Endodermal cell (in vitro differentiated cells): ENCODE data around the gene FAM89B. TPM values are rescaled to one million over a fixed set of nuclear protein-coding genes. Genes with fewer than 3 reads are reported as not detected.

Experiments used
- DNase-seq: peaks from one replicate; pipeline ENCODE4 v3.0.0-alpha.2; 2017
- H3K27ac ChIP-seq: 2 replicates; pipeline ENCODE4 v1.5.1; 2013; ENCODE audit warnings: mild to moderate bottlenecking, low read depth, low read length, moderate library complexity
- H3K27me3 ChIP-seq: 2 replicates; pipeline ENCODE4 v1.6.1; 2013; ENCODE audit warnings: mild to moderate bottlenecking, low read length, moderate library complexity; ENCODE audit not compliant: insufficient read depth, control insufficient read depth, poor library complexity, severe bottlenecking
- H3K36me3 ChIP-seq: 2 replicates; pipeline ENCODE4 v1.7.0; 2013; ENCODE audit warnings: mild to moderate bottlenecking, low read length, moderate library complexity; ENCODE audit not compliant: control insufficient read depth, insufficient read depth
- H3K4me1 ChIP-seq: one replicate; pipeline ENCODE4 v1.7.0; 2013; ENCODE audit warnings: low read length; ENCODE audit not compliant: control insufficient read depth, insufficient read depth
- H3K4me3 ChIP-seq: 2 replicates; pipeline ENCODE4 v1.5.1; 2013; ENCODE audit warnings: mild to moderate bottlenecking, low read length, moderate library complexity
- H3K9ac ChIP-seq: 2 replicates; pipeline ENCODE4 v1.6.1; 2013; ENCODE audit warnings: mild to moderate bottlenecking, low read length, moderate library complexity; ENCODE audit not compliant: poor library complexity, severe bottlenecking; ENCODE audit errors: extremely low read depth
- H3K9me3 ChIP-seq: 2 replicates; pipeline ENCODE4 v1.6.1; 2013; ENCODE audit warnings: mild to moderate bottlenecking, low read length, moderate library complexity; ENCODE audit not compliant: control insufficient read depth
- H3K27ac Mint-ChIP-seq: 2 replicates; pipeline ENCODE4 v1.8.0; 2020; ENCODE audit warnings: mixed read lengths
- H3K27me3 Mint-ChIP-seq: 2 replicates; pipeline ENCODE4 v1.8.0; 2021; ENCODE audit warnings: mild to moderate bottlenecking, mixed read lengths; ENCODE audit not compliant: insufficient read depth
- H3K36me3 Mint-ChIP-seq: 2 replicates; pipeline ENCODE4 v1.8.0; 2020; ENCODE audit warnings: low read depth, mixed read lengths
- H3K4me1 Mint-ChIP-seq: 2 replicates; pipeline ENCODE4 v1.8.0; 2020; ENCODE audit warnings: mixed read lengths
- H3K4me3 Mint-ChIP-seq: 2 replicates; pipeline ENCODE4 v1.8.0; 2020; ENCODE audit warnings: mild to moderate bottlenecking, moderate library complexity, mixed read lengths
- H3K9me3 Mint-ChIP-seq: 2 replicates; pipeline ENCODE4 v1.8.0; 2020; ENCODE audit warnings: mild to moderate bottlenecking, mixed read lengths
- WGBS, 2 experiments: methylation state at CpG; one replicate each; pipeline versions ENCODE4 v1.1.5 to v1.1.7; 2013; ENCODE audit warnings: missing lambda C conversion rate in 2 of 2, mixed read lengths in 1 of 2; ENCODE audit not compliant: insufficient coverage in 1 of 2, insufficient read length in 1 of 2; 5-methylcytosine and 5-hydroxymethylcytosine counted together
- total RNA-seq, 2 donors: library from RNA; stranded (reverse); fragmentation: NEBNext Ultra II Directional in 1 of 2; extraction: Animal tissue kit (Norgen Biotek cat#: 25700) in 1 of 2; gene quantifications; 2 replicates in 1 of 2; 3 replicates in 1 of 2; pipeline ENCODE4 v1.2.1, GENCODE V29; 2021
- TF ChIP-seq, protein P1 (sequence below): fragments of 200-600 bp; sonication (generic); conservative IDR thresholded peaks from 2 replicates; pipeline ENCODE4 v1.5.0; 2021; ENCODE audit warnings: antibody characterized with exemption, mild to moderate bottlenecking

The FAM89B gene
- total RNA-seq, 2 donors from 2014 or later, result 23.3 to 24.9 TPM

GRCh38 chr11:65524014-65524740 is 48.2 kb upstream of the FAM89B start:
- Histone ChIP-seq H3K4me1 (peaks cover 2% of the 10 kb centered on the region), H3K27me3 (no peaks in the 10 kb centered on the region), H3K9me3 (no peaks in the 10 kb centered on the region), H3K27ac (no peak overlapping the region), H3K36me3 (peaks cover 20% of the 10 kb centered on the region), H3K9ac (no peak overlapping the region), H3K4me3 (no peak overlapping the region)
- peak overlapping the region; percentile 71 for H3K4me3 Mint-ChIP-seq
- peak; percentile 63 for DNase-seq
- H3K27me3 Mint-ChIP-seq, result peaks cover 4% of the 10 kb centered on the region
- peaks cover 31% of the 10 kb centered on the region for H3K4me1 Mint-ChIP-seq
- H3K27ac Mint-ChIP-seq, result peak overlapping the region; percentile 63
- no peaks in the 10 kb centered on the region for H3K9me3 Mint-ChIP-seq
- 33 to 66% methylated on average over 2 to 12 of the region's 12 CpGs for WGBS, 2 experiments
- TF ChIP-seq, protein P1, sequence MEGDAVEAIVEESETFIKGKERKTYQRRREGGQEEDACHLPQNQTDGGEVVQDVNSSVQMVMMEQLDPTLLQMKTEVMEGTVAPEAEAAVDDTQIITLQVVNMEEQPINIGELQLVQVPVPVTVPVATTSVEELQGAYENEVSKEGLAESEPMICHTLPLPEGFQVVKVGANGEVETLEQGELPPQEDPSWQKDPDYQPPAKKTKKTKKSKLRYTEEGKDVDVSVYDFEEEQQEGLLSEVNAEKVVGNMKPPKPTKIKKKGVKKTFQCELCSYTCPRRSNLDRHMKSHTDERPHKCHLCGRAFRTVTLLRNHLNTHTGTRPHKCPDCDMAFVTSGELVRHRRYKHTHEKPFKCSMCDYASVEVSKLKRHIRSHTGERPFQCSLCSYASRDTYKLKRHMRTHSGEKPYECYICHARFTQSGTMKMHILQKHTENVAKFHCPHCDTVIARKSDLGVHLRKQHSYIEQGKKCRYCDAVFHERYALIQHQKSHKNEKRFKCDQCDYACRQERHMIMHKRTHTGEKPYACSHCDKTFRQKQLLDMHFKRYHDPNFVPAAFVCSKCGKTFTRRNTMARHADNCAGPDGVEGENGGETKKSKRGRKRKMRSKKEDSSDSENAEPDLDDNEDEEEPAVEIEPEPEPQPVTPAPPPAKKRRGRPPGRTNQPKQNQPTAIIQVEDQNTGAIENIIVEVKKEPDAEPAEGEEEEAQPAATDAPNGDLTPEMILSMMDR, result no peak
- peaks cover 15% of the 10 kb centered on the region for H3K36me3 Mint-ChIP-seq

GRCh38 chr11:65524741-65525545 is 47.4 kb upstream of the FAM89B start, which contains the start of gene SCYL1:
Gene SCYL1, plus strand, starts transcription at chr11:65525083. Its CDS starts 71 bp downstream, at chr11:65525154.
- peaks cover 4% of the 10 kb centered on the region for H3K27me3 Mint-ChIP-seq
- H3K27ac Mint-ChIP-seq, result peak within 1 kb of the TSS; percentile 63
- H3K9ac ChIP-seq, result peak within 1 kb of the TSS; percentile 82
- peaks cover 2% of the 10 kb centered on the region for H3K4me1 ChIP-seq
- no peaks in the 10 kb centered on the region for H3K27me3 ChIP-seq
- peak within 1 kb of the TSS; percentile 87 for H3K4me3 ChIP-seq
- no peak within 1 kb of the TSS for H3K27ac ChIP-seq
- TF ChIP-seq, protein P1, result no peak
- H3K36me3 Mint-ChIP-seq, result peaks cover 18% of the 10 kb centered on the region
- DNase-seq, result peak; percentile 95
- H3K9me3 ChIP-seq, result no peaks in the 10 kb centered on the region
- H3K36me3 ChIP-seq, result peaks cover 28% of the 10 kb centered on the region
- peaks cover 31% of the 10 kb centered on the region for H3K4me1 Mint-ChIP-seq
- peak within 1 kb of the TSS; percentile 71 for H3K4me3 Mint-ChIP-seq
- no peaks in the 10 kb centered on the region for H3K9me3 Mint-ChIP-seq
- WGBS, 2 experiments, result 0 to 1% methylated on average over 19 to 67 of the region's 82 CpGs

DNA sequence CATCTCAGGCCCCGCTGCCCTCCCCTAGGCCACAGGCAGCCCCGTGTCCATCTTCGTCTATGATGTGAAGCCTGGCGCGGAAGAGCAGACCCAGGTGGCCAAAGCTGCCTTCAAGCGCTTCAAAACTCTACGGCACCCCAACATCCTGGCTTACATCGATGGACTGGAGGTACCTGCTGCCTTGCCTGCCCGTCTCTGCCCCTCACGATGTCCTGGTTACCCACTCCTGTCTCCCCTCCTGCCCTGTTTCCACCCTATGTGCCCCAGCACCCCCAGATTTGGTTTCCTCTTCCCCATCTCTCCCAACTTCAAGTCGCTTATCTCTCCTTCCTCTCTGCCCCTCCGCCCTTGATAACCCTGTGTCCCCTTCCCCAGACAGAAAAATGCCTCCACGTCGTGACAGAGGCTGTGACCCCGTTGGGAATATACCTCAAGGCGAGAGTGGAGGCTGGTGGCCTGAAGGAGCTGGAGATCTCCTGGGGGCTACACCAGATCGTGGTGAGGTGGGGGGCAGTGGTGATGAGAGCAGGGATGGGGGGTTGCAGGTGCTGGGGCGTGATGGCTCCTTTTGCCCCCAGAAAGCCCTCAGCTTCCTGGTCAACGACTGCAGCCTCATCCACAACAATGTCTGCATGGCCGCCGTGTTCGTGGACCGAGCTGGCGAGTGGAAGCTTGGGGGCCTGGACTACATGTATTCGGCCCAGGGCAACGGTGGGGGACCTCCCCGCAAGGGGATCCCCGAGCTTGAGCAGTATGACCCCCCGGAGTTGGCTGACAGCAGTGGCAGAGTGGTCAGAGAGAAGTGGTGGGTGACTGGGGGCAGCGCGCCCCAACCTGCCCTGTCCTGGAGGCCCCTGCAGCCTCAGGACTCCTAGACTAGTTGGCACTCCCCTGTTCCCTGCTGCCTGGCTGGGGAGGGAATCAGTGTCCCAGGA is 46.5 kb upstream of the FAM89B start:
- TF ChIP-seq, protein P1, result no peak
- Histone ChIP-seq H3K27ac (no peak overlapping the region), H3K4me1 (peaks cover 2% of the 10 kb centered on the region), H3K36me3 (peaks cover 34% of the 10 kb centered on the region), H3K9ac (peak overlapping the region; percentile 82), H3K4me3 (peak overlapping the region; percentile 87), H3K27me3 (no peaks in the 10 kb centered on the region), H3K9me3 (no peaks in the 10 kb centered on the region)
- Mint-ChIP-seq H3K4me3 (peak overlapping the region; percentile 71), H3K36me3 (peaks cover 24% of the 10 kb centered on the region), H3K4me1 (peaks cover 31% of the 10 kb centered on the region), H3K9me3 (no peaks in the 10 kb centered on the region), H3K27me3 (peaks cover 4% of the 10 kb centered on the region), H3K27ac (peak overlapping the region; percentile 58)
- 68 to 85% methylated on average over 16 to 31 of the region's 31 CpGs for WGBS, 2 experiments
- no peak for DNase-seq
